GM12801 (cell line): ENCODE data around the gene OSBPL2.

ENCODE experiments used
- TF ChIP-seq, protein P1 (sequence below): IDR thresholded peaks from one replicate; pipeline ENCODE4 v1.5.1; 2011; ENCODE audit warnings: control low read depth; ENCODE audit not compliant: insufficient read length; ENCODE audit errors: extremely low read depth

The OSBPL2 gene

DNA sequence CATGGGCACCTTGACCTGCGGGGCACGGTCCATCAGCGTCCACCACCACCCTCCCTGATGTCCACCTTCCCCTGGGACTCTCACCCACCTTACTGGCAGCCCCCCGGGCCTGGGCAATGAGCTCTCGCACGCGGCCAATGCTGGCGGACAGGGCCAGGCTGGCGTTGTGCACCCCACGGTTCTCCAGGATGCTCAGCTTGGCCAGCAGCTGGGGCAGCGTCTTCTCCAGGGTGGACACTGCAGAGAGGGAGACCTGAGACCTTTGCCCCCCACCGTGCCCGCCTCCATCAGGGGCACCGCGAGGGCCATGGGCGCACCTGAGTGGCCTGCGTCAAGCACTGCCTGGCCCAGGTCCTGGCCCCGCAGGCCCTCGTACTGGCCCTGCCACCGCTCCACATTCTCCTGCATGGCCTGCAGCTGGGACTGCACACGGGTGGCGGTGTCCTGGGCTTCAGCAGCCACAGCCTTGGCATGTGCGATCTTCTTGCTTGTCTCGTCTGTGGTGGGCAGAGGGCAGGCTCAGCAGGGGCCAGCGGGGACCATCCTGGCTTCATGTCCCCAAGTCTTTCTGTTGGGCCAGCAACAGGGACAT lies 76.5 kb downstream of the OSBPL2 start:
- TF ChIP-seq, protein P1, sequence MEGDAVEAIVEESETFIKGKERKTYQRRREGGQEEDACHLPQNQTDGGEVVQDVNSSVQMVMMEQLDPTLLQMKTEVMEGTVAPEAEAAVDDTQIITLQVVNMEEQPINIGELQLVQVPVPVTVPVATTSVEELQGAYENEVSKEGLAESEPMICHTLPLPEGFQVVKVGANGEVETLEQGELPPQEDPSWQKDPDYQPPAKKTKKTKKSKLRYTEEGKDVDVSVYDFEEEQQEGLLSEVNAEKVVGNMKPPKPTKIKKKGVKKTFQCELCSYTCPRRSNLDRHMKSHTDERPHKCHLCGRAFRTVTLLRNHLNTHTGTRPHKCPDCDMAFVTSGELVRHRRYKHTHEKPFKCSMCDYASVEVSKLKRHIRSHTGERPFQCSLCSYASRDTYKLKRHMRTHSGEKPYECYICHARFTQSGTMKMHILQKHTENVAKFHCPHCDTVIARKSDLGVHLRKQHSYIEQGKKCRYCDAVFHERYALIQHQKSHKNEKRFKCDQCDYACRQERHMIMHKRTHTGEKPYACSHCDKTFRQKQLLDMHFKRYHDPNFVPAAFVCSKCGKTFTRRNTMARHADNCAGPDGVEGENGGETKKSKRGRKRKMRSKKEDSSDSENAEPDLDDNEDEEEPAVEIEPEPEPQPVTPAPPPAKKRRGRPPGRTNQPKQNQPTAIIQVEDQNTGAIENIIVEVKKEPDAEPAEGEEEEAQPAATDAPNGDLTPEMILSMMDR: no peak

DNA sequence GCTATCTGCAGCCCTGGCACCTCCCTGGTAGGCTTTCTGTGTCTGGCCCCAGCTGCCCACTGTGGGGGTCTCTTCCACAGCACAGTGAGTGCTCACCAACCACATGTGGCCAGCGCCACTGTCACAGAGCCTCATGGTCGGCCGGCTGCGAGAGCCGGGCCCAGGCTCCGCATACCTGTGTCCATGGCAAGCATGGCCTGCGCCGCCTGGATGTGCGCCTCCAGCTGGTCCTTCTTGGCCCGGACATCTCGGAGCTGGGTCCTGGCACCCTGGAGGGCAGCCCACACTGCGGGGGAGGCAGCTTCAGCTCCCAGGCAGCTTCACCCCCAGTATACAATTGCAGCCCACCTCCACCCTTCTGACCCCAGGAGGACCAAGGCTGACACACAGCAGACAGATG lies 77.5 kb downstream of the OSBPL2 start:
- TF ChIP-seq, protein P1: no peak

GRCh38 chr20:62316331-62317166 lies 78.2 kb downstream of the OSBPL2 start:
- TF ChIP-seq, protein P1: no peak

DNA sequence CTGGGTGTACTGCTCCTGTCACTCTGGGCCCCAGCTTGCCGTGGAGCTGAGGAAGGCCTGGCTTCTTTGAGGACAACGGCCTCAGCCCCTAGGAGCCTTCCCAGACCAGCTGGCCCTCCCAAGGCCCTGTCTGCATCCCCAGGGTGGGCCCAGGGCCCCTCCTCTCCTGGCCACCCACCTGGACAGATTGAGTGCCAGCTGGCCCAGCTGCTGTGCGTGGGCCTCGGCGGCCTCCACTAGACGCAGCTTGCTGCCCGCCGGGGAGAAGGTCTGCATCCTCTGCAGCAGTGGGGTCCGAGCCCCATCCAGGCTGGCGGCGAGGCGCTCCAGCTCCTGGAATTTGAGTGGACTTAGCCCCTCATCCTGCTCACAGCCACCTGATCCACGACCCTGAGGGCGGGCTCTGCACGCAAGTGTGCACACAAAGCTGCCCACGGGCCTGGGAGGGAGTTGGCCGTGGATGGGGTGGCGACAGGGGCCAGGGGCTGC lies 78.9 kb downstream of the OSBPL2 start:
- TF ChIP-seq, protein P1: no peak

- TF ChIP-seq, protein P1: no peak
These were observed 80.4 kb downstream of the OSBPL2 start for GRCh38 chr20:62318400-62319345.

- TF ChIP-seq, protein P1: no peak
These were observed 81.1 kb downstream of the OSBPL2 start for GRCh38 chr20:62319346-62319909.
